GM13977 (cell line): ENCODE data around the gene UCP2.

Source experiments
- DNase-seq: peaks from one replicate; pipeline ENCODE4 v3.0.0; 2012; ENCODE audit warnings: low spot score
- in situ Hi-C: fragments of 300-500 bp; cut with MboI; formaldehyde crosslinking; loops from one replicate; pipeline ENCODE4 v1.12.0; 2022; ENCODE audit warnings: low sequenced_read_pairs, low pct_unique_long_range_greater_than_20kb, mixed read lengths, inconsistent platforms; ENCODE audit not compliant: unreplicated experiment
- TF ChIP-seq, protein P1 (sequence below): IDR thresholded peaks from 2 replicates; pipeline ENCODE4 v1.5.1; 2012; ENCODE audit warnings: mild to moderate bottlenecking, control low read depth; ENCODE audit not compliant: insufficient read depth; ENCODE audit errors: extremely low read depth, missing control alignments

The UCP2 gene

DNA sequence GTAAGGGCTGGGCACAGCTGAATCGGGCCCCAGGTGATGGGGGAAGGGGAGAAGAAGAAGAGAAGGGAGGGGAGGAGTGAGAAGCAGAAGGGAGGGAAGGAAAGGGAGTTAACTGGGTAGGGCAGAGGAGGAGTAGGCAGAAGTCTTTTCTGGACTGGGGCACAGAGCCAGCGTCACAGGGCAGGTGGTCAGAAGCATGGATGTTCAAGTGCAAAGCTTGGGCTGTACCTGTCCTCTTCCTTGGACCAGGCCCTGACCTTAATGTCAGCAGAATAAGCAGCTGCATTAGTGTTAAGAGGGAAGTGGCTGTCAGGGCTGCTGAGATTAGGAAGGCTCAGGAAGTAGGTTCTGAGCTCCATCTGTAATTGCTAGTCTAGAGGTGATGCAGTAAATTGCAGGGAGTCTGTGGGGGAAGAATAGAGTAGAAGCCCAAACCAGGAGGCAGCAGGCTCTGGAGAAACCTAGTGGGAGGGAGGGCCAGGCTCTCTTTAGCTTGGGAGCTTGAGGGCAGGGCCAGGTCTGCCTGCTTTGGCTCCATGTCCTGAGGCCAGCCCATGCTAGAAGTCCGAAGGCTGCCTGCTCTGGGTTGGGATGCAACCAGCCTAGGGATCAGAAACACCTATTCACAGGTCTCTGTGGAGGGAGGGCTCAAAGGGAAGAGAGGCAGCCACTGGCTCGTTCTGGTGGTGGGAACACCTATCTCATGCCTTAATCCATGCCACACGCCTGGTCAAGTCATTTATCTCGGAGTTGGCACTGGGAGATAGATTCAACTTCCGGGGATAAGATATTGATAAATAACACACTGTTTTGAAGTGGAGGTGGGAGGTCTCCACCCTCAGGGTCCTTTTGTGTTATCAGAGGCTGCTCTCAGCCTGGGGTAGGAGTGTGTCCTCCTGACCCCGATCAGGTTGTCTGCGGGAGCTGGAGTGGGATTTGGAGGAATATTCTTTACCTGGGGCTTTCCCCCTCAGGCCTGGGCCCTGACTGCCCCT is 28.0 kb upstream of the UCP2 start:
- TF ChIP-seq, protein P1, sequence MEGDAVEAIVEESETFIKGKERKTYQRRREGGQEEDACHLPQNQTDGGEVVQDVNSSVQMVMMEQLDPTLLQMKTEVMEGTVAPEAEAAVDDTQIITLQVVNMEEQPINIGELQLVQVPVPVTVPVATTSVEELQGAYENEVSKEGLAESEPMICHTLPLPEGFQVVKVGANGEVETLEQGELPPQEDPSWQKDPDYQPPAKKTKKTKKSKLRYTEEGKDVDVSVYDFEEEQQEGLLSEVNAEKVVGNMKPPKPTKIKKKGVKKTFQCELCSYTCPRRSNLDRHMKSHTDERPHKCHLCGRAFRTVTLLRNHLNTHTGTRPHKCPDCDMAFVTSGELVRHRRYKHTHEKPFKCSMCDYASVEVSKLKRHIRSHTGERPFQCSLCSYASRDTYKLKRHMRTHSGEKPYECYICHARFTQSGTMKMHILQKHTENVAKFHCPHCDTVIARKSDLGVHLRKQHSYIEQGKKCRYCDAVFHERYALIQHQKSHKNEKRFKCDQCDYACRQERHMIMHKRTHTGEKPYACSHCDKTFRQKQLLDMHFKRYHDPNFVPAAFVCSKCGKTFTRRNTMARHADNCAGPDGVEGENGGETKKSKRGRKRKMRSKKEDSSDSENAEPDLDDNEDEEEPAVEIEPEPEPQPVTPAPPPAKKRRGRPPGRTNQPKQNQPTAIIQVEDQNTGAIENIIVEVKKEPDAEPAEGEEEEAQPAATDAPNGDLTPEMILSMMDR = no peak
- in situ Hi-C loops = no loop called here
- no peak for DNase-seq

DNA sequence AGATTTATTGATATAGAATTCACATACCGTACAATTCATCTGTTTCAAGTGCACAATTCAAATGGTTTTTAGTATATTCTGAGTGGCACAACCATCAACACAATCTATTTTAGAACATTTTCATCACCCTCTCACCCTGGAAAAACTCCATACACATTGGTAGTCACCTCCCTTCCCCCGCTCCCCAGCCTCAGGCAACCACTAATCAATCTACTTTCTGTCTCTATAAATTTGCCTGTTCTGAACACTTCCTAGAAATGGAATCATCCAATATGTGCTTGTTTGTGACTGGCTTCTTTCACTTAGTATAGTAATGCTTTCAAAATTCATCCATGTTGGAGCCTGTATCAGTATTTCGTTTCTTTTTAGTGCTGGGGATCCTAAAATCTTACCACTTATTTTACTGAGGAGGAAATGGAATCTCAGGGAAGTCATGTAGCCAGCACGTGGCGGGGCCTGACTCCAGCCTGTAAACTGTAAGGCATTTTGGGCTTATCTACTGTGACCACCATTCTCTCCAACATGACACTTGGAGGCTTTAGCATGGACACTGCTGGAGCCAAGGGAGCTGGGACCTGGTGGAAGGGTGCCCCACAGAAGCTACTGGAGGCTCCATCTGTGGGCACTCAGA is 27.1 kb upstream of the UCP2 start:
- in situ Hi-C loops = no loop called here
- DNase-seq = no peak

DNA sequence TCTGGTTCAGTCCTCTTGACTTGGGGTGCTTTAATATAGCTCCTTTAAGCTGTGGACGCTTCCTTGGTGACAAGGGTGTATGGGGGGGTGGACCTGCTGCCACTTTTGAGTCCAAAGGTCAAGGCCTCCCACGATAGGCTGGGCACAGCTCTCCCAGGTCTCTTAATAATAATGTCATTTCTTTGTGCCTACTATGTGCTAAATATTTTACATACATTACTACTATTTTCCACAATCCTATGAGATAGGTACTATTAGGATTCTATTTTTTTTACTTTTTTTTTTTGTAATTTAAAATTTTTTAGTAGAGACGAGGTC is 26.5 kb upstream of the UCP2 start:
- in situ Hi-C loops = no loop called here
- TF ChIP-seq, protein P1 = no peak
- DNase-seq = no peak

More for the DNA sequence above, 27.1 kb upstream of the UCP2 start:
- TF ChIP-seq, protein P1 = no peak

DNA sequence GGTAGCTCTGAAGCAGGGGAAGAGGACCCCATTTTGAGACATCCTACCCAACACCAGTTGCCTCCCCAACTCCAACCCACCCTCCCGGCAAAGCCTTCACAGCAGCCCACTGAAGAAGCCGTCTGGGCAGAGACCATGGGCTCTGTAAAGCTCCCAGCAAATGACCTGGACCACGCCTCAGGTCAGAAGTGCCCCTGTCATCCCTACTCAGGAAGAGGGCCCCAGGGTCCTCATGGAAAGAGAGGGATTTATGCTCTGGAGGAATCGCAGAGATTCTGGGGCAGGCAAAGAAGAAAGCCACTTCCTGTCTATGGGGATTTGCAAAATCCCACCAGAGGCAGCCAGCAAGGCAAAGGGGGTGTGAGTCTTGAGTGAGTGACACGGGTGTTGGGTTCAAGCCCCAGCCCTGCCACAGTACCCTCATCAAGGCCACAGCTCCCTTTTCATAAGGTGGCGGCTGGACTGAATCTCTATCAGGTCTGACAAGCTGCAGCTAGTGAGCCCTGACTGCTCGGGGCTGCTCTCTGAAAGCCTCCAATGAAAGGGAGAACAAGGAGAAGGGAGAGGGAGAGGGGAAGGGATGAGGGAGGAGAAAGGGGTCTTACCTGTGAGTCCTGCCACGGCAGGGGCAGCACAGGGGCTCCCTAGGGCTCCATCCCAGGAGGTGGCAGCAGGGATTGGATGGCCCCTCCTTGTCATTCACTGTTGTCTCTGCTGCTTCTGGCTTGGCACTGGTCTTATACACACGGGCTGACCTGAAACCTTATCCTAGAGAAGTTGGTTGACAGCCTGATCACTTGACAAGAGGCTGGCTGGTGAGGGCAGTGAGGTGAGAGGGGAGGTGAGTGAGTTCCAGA is 26.0 kb upstream of the UCP2 start, which contains the start of gene UCP3:
TSS of gene UCP3 (minus strand) at position 713 of the 857 bp plus-strand sequence. CDS start 2,043 bp downstream, outside the sequence.
- TF ChIP-seq, protein P1 = no peak

DNA sequence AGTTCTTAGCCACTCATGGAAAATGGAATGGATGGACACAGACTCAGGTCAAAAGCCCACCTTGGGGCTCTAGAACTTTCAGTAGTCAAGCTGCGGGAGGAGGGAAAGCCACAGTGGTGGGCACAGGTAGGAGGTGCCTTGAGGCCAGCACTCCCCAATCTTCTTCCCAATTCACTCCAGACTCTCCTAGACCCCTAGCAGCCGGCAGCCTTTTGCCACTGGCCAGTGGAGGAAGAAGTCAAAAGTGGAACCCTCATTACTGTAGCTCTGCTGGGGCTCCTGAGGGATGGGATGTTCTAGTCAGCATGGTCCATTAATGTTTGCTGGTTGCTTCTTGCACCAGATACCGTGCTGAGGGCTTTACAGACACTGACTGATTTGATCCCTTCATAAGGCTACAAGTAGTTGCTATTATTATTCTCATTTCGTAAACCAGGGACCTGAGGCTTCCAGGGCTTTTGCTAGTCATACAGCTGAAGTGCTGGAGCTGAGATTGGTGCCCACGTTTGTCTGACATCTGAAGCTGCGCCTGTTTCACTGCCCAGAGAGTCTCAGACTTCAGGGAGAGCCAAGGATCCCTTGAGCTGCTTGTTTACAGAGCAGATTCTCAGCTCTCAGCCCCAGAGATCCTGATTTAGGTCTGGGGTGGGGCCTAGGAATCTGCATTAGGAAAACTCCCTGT is 25.2 kb upstream of the UCP2 start:
- TF ChIP-seq, protein P1 = no peak
- no peak for DNase-seq
- in situ Hi-C loops = no loop called here

More for the DNA sequence above, 26.0 kb upstream of the UCP2 start, which contains the start of gene UCP3:
- in situ Hi-C loops = no loop called here
- DNase-seq = no peak
